Activated CD8-positive, alpha-beta memory T cell treated with anti-CD3 and anti-CD28 coated beads, Interleukin-2, amount 50 U/mL, for 24 hours (primary cell): ENCODE results near the gene AMIGO2.
"Not testable (repeated sequence)": the region's sequence is repeated elsewhere in the genome, so short reads cannot be mapped to it uniquely, and the experiment has no call there.

ENCODE experiments used
- DNase-seq: peaks from one replicate; pipeline ENCODE4 v3.0.0-alpha.2; 2020; ENCODE audit errors: extremely low read depth

Gene AMIGO2

GRCh38 chr12:47079468-47079980 is at the start of gene AMIGO2, which contains the start of gene PCED1B:
Gene AMIGO2, minus strand, starts transcription at chr12:47079959. Its CDS starts 957 bp downstream, at chr12:47079002.
Gene PCED1B, plus strand, starts transcription at chr12:47079621. Its CDS starts 155,443 bp downstream, at chr12:47235064.
- no peak for DNase-seq

GRCh38 chr12:47126246-47126645 is 46.5 kb upstream of the AMIGO2 start:
- no peak for DNase-seq

- DNase-seq: no peak
Observed at GRCh38 chr12:47124451-47124850, 44.7 kb upstream of the AMIGO2 start.

GRCh38 chr12:47123730-47124129 is 44.0 kb upstream of the AMIGO2 start:
- no peak for DNase-seq

GRCh38 chr12:47122602-47123001 is 42.8 kb upstream of the AMIGO2 start:
- no peak for DNase-seq

- DNase-seq: no peak
Observed at GRCh38 chr12:47121146-47121545, 41.4 kb upstream of the AMIGO2 start.

GRCh38 chr12:47120736-47121135 is 41.0 kb upstream of the AMIGO2 start:
- DNase-seq: no peak

GRCh38 chr12:47117305-47117704 is 37.5 kb upstream of the AMIGO2 start:
- DNase-seq: not testable (repeated sequence)

GRCh38 chr12:47114481-47114892 is 34.7 kb upstream of the AMIGO2 start:
- no peak for DNase-seq

GRCh38 chr12:47112679-47113078 is 32.9 kb upstream of the AMIGO2 start:
- DNase-seq: no peak

GRCh38 chr12:47111854-47112253 is 32.1 kb upstream of the AMIGO2 start:
- no peak for DNase-seq

GRCh38 chr12:47111392-47111778 is 31.6 kb upstream of the AMIGO2 start:
- no peak for DNase-seq

GRCh38 chr12:47110718-47111391 is 31.1 kb upstream of the AMIGO2 start:
- DNase-seq: no peak

GRCh38 chr12:47110011-47110541 is 30.3 kb upstream of the AMIGO2 start:
- no peak for DNase-seq

GRCh38 chr12:47107926-47108325 is 28.2 kb upstream of the AMIGO2 start:
- DNase-seq: no peak

- no peak for DNase-seq
Observed at GRCh38 chr12:47107446-47107845, 27.7 kb upstream of the AMIGO2 start.

- no peak for DNase-seq
Observed at GRCh38 chr12:47105914-47106674, 26.3 kb upstream of the AMIGO2 start.

- no peak for DNase-seq
Observed at GRCh38 chr12:47102845-47103651, 23.3 kb upstream of the AMIGO2 start.

- no peak for DNase-seq
Observed at GRCh38 chr12:47102406-47102805, 22.6 kb upstream of the AMIGO2 start.

GRCh38 chr12:47100160-47100559 is 20.4 kb upstream of the AMIGO2 start:
- no peak for DNase-seq

GRCh38 chr12:47099610-47100009 is 19.9 kb upstream of the AMIGO2 start:
- DNase-seq: no peak

- no peak for DNase-seq
Observed at GRCh38 chr12:47098099-47098498, 18.3 kb upstream of the AMIGO2 start.
